CD4-positive, alpha-beta T cell treated with Interleukin-6 at 100 ng/mL for 8 hours (primary cell): ENCODE results near the gene LGSN.
"Not testable (repeated sequence)": the region's sequence is repeated elsewhere in the genome, so short reads cannot be mapped to it uniquely, and the experiment has no call there.

Experiments
- DNase-seq: peaks from one replicate; pipeline ENCODE4 v3.0.0-alpha.2; 2020; ENCODE audit warnings: mixed read lengths, low spot score

The LGSN gene

GRCh38 chr6:63306420-63306819, 13.4 kb downstream of the LGSN start:
- DNase-seq: no peak

DNA sequence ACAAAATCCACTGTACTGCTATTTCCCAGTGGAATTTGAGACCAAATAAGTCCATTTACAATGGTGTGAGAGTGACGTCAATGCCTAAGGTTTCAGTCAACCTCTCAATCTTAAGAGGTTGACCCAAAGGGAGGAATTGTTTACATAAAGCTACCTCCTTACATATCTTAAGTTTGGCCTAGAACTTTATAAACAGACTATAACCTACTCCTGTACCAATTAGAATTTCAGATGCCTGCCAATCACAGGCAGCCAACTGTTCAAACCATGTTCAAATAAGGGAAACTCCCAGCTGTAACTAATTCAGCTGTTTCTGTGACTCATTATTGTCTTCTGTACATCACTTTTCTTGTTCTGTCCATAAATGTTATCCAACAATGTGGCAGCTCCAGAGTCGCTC, 14.5 kb downstream of the LGSN start:
- DNase-seq: no peak

GRCh38 chr6:63303476-63303875, 16.3 kb downstream of the LGSN start:
- DNase-seq: no peak

GRCh38 chr6:63299667-63300066, 20.1 kb downstream of the LGSN start:
- DNase-seq: no peak

GRCh38 chr6:63295553-63296194, 24.1 kb downstream of the LGSN start:
- DNase-seq: no peak

DNA sequence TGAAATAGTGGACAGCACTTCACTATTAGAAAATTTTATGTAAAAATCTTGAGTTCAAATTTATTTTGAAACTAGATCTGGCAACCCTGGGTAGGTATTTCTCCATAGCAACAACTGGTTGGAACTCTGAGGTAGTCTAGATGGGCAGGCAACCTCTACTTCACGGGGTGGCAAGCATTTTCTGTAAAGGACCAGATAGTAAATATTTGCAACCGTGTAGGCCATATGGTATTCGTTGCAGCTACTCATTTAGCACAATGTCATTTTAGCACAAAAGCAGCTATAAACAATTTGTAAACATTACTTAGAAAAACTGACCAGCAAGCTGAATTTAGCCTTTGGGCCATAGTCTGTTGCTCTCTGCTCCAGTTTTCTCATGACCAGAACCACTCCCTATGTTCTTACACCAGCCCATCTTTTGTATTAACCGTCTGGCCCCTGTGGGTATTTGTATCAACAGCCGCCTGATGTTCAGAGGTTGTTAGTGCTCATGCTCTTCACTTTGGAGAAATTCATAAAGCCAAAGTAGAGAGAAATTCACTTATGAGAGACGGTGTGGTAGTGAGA, 29.2 kb downstream of the LGSN start:
- no peak for DNase-seq

DNA sequence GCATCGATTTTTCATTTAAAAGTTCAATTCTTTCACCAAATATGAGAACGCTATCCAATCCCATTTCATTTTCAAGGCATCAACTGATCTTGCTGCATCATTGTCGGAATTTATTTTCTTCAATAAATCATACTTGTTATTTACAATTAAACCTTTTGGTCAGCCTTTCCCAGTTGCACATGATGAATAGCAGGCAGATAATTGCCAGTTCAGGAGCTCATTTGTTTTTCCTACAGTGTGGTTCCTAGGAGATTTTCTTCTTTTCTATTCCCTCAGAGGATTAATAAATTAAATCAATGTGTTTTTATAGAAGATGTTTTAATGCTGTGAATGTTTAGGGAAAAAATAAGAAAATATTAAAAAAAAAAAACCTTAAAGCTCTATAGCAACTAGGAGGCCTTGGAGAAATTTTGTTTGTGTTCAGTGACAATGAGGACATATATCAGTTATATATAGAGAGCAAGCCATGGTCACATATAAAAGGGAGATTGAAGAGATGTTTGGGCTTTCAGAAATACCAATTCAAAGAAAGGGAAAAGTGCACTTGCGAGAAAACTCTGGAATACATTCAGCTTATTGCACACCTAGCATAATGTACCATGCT, 30.4 kb downstream of the LGSN start:
- no peak for DNase-seq

DNA sequence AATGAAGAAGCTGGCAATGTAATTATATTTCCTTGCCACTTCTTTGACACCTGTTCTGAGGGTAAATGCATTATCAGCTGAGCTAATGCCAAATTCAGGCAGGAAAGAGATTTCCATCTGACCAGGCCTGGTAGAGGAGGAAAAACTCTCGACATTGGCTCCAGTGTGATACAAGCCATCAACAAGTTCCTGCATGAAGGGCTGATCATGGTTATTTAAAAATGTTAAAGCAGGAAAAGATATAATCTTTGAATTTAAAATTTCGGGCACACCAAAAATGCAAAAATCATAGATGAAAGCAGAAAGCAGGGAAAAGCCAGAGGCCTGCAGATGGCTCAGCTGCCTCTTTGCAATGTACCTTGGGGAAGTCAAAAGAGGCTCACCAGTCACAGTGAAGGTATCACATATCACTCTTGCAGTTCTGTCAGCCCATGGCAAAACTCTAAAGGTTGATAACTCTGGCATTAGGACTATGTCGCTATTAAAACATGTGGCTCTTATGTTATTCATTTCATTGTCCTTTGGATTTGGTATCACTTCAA, 39.1 kb downstream of the LGSN start:
- DNase-seq: no peak

- DNase-seq: no peak
Measured at GRCh38 chr6:63278916-63279315, 40.9 kb downstream of the LGSN start.

- no peak for DNase-seq
Measured at GRCh38 chr6:63275953-63276352, 43.8 kb downstream of the LGSN start.

DNA sequence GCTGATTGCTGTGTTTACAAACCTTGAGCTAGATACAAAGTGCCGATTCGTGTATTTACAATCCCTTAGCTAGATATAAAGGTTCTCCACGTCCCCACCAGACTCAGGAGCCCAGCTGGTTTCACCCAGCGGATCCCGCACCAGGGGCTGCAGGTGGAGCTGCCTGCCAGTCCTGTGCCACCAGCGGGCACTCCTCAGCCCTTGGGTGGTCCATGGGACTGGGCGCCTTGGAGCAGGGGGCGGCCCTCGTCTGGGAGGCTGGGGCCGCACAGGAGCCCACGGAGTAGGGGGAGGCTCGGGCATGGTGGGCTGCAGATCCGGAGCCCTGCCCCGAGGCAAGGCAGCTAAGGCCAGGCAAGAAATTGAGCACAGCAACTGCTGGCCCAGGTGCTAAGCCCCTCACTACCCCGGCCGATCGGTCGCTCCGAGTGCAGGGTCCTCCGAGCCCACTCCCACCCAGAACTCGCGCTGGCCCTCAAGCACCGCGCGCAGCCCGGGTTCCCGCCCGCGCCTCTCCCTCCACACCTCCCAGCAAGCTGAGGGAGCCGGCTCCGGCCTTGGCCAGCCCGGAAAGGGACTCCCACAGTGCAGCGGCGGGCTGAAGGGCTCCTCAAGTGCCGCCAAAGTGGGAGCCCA, 44.9 kb downstream of the LGSN start:
- DNase-seq: not testable (repeated sequence)

DNA sequence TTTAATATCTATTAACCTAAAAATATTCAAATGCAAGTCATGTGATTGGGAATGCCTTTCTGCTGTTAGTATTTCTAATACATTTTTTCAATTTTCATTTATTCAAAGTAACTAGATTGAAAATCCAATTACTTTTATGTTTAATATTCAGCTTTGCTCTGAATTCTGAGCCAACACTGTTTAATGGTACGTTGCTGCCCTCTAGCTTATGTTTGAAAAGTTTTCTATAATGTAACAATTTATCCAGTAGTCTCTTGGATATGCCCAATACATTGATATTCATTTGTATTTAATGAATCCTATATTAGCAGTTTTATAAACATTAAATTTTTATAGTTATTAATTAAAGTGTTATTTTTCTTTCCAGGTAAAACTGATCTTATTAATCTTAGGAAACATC, 47.4 kb downstream of the LGSN start:
- no peak for DNase-seq

GRCh38 chr6:63269470-63269869, 50.3 kb downstream of the LGSN start:
- no peak for DNase-seq

- no peak for DNase-seq
Measured at GRCh38 chr6:63268574-63268973, 51.2 kb downstream of the LGSN start.

- no peak for DNase-seq
Measured at GRCh38 chr6:63267828-63268227, 52.0 kb downstream of the LGSN start.

DNA sequence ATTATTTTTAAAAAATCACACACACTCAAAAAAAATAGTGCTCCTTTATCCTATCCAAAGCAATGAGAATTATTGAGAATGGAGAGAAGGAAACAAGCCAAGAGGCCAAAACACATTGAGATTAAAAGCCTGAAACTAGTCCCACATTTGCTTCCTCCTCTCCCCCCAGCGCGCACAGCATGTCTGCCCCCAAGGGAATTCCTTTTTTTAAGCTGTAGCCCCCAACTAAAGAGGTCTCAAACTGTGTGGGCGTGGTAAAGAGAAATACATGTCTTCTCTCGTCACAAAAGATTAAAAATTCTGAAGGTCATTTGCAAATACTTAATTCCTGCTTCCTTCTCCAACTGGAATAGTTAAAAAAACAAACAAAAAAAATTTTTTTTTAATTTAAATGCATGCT, 52.7 kb downstream of the LGSN start:
- DNase-seq: no peak

DNA sequence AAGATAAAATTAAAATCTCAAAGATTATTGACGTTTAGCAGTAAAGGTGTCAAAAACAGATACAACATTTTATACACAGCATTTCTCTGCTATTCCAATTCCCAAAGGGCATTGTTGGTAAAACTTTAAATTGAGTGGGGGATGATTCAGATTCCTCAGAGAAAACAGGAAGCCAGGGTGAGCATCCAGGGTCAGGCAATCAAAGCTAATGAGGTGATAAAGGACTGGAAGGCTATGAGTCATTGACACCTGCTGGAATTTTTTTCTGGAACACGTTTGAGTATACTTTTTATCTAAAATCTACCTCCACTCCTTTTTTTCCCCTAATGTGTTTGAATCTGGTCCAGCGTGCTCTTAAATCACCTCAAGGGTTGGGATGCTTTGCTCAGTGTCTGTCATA, 56.3 kb downstream of the LGSN start:
- DNase-seq: no peak

DNA sequence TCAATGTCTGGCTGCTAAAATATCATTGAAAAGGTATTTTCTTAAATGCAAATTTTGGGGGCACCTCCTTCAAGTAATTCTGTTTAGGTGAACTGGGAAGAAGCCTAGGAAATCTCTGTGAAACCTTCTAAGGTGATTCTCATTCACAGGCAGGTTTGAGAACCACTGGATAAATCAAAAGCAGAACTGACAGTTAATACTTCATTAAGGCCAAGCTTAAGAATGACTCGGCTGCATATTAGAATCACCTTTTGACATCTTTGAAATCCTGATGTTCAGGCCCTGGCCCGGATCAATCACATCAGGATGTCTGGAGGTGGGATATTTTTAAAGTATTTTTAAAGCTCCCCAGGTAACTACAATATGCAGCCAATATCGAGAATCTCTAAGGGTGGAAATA, 58.0 kb downstream of the LGSN start:
- no peak for DNase-seq

DNA sequence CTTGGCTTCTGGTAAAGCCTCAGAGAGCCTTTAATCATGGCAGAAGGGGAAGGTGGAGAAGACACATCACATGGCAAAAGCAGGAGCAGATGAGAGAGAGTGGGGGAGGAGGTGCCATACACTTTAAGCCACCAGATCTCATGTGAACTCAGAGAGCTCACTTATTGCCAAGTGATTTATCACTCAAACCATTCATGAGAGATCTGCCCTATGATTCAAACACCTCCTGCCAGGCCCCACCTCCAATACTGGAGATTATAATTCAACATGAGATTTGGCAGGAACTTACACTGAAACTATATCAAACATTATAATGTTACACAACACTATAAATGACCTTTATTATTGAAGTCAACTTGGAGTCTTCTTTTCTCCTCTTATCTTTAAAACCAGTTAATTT, 60.6 kb downstream of the LGSN start:
- no peak for DNase-seq

- DNase-seq: no peak
Measured at GRCh38 chr6:63249875-63250482, 69.8 kb downstream of the LGSN start.

DNA sequence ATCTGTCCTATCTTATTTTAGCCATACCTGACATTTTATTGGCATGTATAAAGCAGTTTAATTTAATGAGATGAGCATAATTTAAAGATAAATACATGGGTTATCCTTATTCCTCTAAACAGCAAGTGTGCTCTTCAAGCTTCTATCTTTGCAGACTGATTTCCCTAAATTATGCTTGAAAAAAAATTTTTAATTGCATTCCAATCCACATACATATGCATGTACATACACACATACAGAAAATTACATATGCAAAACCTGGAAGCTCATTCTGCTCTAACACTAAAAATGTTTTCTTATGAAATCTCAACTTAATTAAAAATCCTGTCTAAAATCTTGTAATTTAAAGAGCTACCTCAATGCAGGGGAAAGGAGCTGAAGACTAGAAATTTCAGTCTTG, 73.2 kb downstream of the LGSN start:
- DNase-seq: no peak

- DNase-seq: no peak
Measured at GRCh38 chr6:63245909-63246308, 73.9 kb downstream of the LGSN start.

GRCh38 chr6:63245420-63245819, 74.4 kb downstream of the LGSN start:
- DNase-seq: no peak
